Ramos (cell line): ENCODE results near the gene CHCHD3.

Experiments
- in situ Hi-C: fragments of 300-500 bp; cut with MboI; formaldehyde crosslinking; loops from one replicate; pipeline ENCODE4 v1.14.3; 2022; ENCODE audit warnings: low sequenced_read_pairs; ENCODE audit not compliant: unreplicated experiment

CHCHD3 gene

GRCh38 chr7:133081599-133082389, at the start of gene CHCHD3:
TSS of gene CHCHD3 (minus strand) at chr7:133082090. CDS start at chr7:133081937, 153 bp downstream.
- in situ Hi-C loops: no loop called here

DNA sequence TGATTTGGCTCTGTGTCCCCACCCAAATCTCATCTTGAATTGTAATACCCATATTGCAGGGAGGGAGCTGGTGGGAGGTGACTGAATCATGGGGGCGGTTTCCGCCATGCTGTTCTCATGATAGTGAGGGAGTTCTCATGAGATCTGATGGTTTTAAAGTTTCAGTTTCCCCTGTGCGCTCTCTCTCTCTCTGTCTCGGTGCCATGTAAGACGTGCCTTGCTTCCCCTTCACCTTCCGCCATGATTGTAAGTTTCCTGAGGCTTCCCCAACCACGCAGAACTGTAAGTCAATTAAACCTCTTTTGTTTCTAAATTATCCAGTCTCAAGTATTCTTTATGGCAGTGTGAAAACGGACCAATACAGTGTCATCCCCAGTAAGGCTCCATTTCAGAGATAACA, 48.3 kb upstream of the CHCHD3 start:
- in situ Hi-C loops: no loop called here

GRCh38 chr7:133126422-133126821, 44.5 kb upstream of the CHCHD3 start:
- in situ Hi-C loops: no loop called here

DNA sequence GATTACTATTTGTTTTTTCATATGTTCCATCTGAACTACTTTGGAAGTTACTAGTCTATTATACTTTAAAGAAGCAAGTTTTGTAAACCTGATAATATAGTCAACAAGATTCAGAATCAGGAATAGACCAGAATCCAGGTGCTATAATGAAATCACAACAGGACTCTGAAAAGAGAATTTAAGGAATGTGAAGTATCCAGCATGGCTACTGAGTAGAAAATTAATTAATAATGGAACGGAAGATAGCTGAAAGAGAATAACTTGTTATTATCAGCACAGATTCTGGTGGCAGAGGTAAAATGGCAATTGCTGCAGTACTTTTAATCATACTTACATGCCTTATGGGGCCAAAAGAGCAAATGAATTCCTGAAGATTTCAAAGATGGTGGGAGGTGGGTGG, 43.1 kb upstream of the CHCHD3 start:
- in situ Hi-C loops: no loop called here

DNA sequence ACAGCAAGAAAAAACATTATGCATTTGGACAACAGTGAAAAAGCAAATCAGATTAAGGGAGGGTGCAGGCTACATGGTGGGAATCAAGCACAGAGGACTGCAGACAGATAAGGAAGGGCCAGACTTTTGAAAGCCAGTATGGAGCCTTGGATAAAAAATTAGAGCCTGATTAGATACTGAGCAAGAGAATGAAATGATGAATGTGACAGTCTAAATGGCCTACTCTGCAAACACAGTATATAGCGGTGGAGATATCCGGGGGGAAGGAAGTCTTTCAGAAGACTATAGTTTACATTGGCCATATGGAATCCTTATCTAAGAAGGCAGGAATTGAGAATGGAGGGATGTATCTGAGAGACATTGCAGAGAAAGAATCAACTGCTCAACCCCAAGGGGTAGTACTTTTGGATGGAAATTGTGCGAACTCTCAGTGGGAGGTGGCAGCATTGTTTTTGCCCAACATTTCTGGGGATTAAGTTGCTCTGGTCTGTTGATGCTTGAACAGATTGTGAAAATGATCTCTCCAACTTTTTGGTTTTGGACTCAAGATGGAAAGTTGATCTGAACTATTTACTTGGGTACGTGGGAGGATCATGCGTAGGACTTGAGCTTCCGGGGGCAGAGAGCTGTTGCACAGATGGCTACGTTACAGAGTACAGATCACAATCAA, 39.4 kb upstream of the CHCHD3 start:
- in situ Hi-C loops: no loop called here

DNA sequence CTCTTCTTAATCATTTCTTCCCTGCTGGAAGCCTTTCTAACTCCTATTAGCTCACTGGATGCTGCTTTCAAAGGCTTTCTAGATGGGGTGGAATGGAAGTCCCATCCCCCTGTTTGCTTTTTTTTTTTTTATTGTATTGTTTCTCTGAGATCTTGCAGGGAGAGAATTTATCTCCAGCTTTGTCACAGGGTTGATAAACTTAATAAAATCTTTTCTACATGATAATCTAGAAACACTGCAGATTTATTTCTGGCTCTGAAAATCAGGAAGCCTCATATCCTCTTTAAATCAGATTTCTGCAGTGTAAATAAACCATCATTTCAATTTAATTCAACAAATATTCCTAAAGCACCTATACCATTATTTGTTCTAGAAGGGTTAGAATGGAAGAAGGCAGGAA, 37.2 kb upstream of the CHCHD3 start:
- in situ Hi-C loops: no loop called here

DNA sequence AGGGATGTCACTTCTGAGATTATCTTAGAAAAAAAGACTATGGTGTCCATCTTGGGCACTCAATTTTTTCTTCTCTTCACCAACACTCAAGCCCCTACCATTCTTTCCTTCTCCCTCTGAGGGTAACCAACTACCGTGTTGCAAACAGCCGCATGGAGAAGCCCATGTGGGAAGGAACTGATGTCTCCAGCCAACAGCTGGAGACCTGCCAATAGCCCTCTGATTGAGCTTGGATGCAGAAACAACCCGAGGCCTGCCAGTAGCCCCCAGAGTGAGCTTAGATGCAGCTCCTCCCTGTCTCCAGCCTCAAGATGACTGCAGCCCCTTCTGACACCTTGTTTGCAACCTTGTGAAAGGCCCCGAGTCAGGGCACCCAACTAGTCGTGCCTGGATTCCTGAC, 36.4 kb upstream of the CHCHD3 start:
- in situ Hi-C loops: no loop called here

- in situ Hi-C loops: no loop called here
These were observed 35.6 kb upstream of the CHCHD3 start for GRCh38 chr7:133117452-133117851.

DNA sequence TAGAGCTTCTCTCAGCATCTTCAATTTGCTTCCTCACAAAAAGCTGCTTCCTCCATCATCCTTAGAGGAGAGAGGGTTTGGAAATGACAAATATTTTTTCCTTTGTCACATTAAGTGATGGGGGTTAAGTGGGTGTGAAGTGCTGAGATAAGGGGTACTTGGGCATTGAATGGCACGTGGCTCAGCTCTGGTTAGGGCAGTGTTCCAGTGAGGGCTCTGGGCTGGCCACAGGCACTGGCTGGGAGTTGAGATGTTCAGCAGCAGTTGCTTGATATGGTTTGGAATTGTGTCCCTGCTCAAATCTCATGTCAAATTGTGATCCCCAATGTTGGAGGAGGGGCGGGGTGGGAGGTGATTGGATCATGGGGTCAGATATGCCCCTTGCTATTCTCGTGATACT, 33.7 kb upstream of the CHCHD3 start:
- in situ Hi-C loops: no loop called here

GRCh38 chr7:133114519-133114918, 32.6 kb upstream of the CHCHD3 start:
- in situ Hi-C loops: no loop called here

GRCh38 chr7:133112976-133113375, 31.1 kb upstream of the CHCHD3 start:
- in situ Hi-C loops: no loop called here

- in situ Hi-C loops: no loop called here
These were observed 30.4 kb upstream of the CHCHD3 start for GRCh38 chr7:133112335-133112734.

GRCh38 chr7:133110312-133110711, 28.4 kb upstream of the CHCHD3 start:
- in situ Hi-C loops: no loop called here

DNA sequence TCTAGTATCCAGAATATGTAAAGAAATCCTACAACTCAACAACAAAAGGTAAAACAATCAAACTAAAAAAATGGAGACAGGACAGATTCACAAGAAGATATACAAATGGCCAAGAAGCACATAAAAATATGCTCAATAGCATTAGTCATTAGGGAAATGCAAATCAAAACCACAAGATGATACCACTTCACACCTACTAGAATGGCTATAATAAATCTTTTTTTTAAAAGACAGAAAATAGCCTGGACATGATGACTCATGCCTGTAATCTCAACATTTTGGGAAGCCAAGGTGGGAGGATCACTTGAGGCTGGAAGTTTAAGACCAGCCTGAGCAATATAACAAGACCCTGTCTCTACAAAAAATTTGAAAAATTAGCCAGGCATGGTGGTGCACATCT, 27.9 kb upstream of the CHCHD3 start:
- in situ Hi-C loops: no loop called here

- in situ Hi-C loops: no loop called here
These were observed 26.1 kb upstream of the CHCHD3 start for GRCh38 chr7:133108023-133108422.

DNA sequence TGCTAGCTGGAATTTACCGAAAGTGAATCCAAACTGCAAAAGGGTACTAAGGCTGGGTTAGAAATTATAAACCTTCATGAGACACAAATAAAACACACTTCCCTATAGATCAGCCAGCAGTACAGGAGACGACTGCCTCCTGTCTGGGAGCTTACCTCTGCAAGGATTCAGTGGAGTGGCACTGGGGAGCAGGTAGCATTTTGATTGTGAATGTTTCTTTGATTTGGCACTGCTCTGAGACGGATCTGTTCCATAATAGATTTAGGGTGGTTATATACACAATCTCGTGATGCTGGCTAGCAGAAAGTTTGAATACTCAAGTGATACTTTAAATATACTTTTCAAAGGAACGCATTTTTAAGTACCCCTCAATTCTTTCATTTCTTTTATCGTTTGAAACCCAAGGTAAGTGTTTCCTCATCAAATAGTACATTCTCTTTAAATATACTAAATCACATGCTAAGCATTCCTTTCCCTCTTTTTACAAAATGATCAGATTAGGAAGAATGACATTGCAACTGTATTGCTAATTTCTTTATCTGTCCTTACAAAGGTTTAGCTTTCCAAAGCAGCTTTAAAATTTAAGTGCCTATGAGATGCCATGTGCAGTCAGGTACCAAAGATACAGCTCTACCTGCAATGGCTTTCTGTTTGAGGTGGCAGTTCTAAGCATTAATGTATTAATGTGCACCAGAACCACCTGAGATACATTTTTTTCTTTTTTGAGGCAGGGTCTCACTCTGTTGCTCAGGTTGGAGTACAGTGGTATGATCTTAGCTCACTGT, 20.6 kb upstream of the CHCHD3 start:
- in situ Hi-C loops: no loop called here

DNA sequence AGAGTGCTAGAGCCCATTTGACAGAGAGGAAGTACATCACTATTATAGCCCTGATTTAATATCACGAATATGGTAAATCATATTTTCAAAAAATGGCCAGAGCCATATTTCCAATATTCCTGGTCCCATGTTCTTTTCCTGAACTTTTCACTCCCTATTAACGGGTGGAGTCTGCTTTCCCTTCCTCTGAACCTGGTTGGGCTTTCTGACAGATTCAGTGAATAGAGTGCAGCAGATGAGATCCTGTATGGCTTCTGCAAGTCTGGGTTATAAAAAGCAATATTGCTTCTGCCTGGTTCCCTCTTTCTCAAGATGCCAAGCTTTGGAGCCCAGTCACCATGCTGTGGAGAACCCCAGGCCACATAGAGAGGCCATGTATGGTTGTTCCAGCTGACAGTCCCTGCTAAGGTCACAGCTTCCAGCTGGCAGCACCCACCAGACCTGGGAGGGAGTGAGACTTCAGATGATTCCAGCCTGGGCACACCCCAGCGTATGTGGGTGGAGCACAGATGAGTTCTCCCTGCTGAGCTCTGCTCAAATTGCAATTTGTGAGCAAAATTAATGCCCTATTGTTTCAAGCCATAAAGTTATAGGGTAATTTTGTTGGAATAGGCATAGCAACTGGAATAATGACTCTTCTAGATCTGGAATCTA, 17.9 kb upstream of the CHCHD3 start:
- in situ Hi-C loops: no loop called here

DNA sequence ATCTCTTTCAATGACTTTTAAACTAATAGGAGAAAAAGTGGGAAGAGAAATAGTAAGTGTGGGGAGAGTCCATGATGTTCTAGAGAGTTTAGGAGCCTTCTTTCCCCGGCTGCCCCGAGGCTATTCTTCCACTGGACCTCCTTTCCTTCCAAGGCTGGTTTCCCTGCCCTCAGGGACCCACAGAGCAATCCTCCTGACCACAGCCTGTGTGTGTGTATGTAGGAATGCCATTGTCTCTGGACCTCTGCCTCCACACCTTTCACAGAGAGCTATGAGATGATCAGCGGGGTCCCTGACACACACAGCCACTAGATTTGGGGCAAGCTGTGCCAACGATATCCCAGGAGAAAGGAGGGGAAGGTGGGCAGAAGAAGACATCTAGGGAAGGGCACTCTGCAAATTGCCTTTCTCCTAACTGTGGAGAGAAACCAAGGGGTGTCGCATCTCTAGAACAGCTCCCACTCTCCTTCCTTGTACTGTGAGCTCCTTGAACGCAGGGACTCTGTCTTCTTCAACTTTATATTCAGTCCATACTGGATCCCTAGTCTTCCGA, 13.3 kb upstream of the CHCHD3 start:
- in situ Hi-C loops: no loop called here

DNA sequence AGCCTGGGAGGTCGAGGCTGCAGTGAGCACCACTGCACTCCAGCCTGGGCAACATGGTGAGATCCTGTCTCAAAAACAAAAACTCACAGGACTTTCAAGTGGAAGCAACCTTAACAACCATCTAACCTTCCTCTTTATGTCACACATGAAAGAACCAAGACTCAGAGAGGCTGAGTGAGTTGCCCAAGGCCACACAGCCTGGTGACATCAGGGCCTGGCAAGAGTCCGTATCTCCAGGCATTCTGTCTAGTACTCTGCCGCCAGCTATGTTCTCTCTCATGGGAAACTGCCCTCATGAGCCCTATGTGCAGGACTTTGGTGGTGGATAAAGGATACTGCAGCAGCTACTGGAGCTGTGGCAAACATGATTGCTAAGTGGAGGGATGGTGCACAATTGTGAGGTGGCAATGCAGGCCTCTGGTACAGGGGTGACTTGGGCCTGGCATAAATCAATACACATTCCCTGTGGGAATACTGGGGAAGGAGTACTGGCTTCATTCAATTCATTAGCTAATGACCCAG, 10.1 kb upstream of the CHCHD3 start:
- in situ Hi-C loops: no loop called here

- in situ Hi-C loops: no loop called here
These were observed 488 bp upstream of the CHCHD3 start for GRCh38 chr7:133082390-133082766.
